GM21381 (cell line): ENCODE results near the gene KDM7A.
"Not testable (repeated sequence)": the region's sequence is repeated elsewhere in the genome, so short reads cannot be mapped to it uniquely, and the experiment has no call there.

Source experiments
- ATAC-seq: cut with Tn5 transposase; IDR thresholded peaks from one replicate; pipeline ENCODE4 v1.9.1; 2021; ENCODE audit warnings: mild to moderate bottlenecking, moderate library complexity; ENCODE audit not compliant: unreplicated experiment

The KDM7A gene

DNA sequence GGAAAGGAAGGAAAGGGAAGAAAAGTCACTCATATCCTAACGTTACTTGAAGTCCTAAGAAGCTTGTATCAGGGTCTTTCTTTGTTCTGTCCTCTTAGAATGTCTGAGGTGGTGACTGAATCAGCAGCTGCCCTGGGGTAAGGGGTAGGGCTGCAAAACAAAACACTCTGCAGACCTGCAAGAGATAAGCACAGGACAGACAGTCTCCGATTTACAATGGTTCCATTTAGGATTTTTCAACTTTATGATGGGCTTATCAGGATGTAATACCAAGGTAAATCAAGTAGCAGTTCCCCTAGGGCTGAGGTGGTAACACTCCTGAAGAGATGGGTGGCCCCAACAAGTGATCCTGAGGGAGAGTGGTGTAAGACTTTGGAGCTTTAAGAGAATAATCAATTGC is 16.5 kb downstream of the KDM7A start:
- ATAC-seq = no peak

DNA sequence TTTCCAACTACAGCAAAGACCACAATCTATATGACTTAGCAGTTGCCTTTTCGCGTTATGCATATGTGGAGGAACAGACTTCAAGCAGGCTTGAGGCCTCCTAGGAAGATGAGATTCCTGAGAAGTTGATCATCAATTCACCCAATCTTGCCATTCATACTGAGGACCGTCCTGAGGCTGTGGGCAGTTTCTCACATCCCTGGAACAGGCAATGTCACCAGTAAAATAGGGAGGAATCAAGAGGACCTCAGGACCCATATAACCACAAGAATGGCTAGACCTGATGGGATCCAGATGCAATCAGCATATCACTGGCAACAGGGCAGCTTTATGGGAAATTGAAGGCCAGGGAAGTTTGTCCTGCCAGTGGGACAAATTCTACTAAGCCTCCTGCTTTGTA is 17.3 kb downstream of the KDM7A start:
- no peak for ATAC-seq

DNA sequence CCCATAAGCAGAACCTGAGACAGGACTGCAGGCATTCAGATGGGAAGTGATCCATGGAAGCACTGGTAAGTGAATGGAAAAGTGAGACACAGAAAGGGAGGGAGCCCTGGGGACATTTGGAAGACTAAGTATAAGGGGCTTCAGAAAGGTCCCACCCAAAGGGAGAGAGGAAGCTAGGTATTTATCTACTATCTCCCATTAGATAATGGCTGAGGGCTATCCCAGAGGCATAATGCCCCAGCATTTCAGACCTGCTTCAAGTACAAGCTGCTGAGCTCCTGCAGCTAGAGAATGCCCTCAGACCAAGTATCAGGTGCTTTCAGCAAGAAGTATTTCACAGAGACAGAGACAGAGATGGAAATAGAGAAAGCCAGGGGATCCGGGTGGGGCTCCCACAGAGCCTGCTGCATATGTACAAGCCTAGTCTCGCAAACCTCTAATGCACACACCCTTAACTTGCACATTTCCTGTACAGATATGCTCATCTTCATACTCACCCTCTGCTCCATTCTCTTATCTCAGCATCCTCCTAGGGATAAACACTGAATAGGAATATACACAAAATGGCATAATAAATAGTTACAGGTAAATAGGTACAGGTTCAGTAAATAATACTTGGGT is 20.2 kb downstream of the KDM7A start:
- no peak for ATAC-seq

DNA sequence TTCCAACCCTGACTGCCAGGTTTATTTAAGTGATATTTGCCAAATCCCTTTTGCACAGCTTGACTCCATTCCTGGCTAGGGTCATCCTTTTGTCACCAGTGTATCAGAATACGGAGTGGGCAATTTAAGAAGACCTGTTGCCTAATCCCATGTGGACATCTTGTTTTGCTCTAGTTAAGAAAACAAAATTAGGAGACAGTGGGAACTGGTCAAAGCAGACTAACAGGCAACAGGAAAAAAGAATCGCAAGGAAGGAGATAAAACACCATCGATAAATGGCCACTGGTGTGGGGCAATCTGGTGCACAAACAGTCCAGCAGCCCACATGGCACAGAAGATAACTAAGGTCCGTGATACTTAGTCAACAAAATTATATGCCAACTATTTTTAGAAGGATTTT is 21.4 kb downstream of the KDM7A start:
- ATAC-seq = no peak

DNA sequence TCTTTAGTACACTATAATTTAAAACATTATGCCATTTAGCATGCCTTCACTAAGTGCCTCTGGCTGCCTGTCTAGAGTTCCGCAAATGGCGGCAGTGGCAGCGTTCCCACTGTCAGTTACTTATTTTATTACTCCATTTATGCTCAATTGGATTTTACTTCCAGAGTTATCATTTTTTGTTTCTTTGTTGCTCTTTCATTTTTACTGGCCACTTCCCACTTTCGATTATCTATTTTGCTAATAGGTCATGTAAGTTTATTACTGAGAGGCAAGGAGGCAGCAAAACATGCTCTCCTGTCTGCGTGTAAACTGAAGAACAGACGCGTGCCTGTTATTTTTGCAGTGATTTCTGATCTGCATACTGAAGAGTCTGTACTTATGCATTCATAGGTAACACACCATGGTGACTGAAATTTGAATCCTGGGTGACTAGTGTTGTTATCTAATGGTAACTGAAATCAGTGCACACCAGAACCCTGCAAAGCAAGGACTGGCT is 23.1 kb downstream of the KDM7A start:
- ATAC-seq = no peak

DNA sequence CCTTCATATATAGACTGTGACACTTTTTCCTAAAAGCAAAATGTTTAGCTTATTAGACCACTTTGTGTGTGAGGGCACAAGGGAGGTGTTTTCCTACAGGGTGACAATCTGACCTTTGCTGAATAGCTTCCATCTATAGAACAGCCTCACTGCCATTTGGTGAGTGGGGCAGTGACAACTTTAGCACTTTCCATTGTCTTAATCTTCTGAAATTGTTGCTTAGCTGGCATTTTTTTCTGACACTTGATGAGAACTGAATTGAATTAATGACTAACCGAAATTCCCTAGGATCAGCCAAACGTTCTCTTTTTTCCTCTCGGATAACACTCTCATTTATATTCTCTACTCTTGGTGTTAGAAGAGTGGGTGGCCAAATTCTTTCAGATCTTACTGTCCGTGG is 30.2 kb downstream of the KDM7A start:
- ATAC-seq = no peak

DNA sequence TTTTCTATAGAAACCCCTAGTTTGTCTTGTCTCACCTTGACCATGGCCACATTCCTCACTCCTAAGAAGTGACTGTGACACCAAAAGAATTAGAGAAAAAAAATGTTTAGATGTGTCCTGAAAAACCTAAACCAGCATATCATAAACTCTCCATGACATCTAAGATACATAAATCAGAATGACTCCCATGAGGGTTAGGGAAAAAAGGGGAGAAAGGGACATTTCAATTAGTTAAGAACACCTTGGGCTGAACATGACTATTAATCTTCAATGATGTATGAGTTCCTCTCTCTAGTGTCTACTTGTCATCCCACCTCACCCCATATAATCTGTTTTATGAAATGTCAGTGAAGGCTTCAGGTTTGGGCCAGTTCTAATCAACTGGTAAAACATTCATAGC is 31.1 kb downstream of the KDM7A start:
- ATAC-seq = no peak

DNA sequence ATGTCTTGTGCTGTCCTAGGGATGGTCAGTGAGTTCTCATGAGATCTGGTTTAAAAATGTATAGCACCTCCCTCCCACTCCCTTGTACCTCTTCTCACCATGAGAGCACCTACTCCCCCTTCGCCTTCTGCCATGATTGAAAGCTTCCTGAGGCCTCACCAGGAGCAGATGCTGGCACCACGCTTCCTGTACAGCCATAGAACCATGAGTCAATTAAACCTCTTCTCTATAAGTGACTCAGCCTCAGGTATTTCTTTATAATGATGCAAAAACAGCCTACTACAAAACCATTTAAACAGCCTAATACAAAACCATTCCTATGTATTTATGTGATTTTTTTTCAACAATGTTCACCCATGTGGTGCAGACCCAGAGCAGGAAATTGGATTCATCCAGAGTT is 32.0 kb downstream of the KDM7A start:
- no peak for ATAC-seq

DNA sequence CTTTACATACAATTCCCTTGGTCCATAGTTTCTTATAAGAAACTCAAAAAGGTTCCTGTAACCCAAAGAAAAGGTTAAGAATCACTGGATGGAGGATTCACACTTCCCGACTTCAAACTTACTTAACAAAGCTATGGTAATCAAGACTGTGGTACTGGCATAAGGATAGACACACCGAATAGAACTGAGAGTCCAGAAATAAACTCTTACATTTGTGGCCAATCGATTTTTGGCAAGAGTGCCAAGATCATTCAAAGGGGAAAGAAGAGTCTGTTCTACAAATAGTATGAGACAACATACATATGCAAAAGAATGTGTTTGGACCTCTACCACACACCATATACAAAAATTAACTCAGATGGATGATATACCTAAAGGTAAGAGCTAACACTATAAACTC is 32.8 kb downstream of the KDM7A start:
- ATAC-seq = no peak

DNA sequence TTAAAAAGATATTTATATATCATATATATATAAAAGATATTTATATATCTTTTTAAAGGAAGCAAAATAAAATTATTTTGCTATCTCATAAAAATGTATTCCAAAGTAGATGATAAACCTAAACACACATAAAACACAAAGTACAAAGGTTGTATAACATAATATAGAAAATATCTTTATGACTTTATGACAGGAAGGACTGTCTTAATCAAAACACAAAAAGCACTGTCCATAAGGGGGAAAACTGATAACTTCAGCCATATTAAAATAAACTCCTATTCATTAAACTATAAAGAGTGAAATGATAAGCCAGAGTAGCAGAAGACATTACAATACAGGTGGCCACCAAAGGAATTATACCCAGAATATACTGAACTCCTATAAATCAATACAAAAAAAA is 34.8 kb downstream of the KDM7A start:
- no peak for ATAC-seq

DNA sequence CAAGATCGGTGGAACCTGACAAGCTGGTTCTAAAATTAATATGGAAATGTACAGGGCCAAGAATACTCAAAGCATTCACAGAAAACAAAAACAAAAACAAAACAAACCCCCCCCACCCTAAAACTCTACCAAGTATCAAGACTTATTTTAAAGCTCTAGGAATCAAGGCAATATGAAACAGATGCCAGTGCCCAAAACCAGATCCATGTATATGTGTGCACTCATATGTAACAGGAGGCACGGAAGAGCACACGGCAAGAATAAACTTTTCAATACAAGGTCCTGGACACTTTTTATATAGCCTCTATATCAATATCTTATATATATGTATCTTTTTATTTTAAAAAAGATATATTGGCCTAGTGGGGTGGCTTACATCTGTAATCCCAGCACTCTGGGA is 35.5 kb downstream of the KDM7A start:
- no peak for ATAC-seq

DNA sequence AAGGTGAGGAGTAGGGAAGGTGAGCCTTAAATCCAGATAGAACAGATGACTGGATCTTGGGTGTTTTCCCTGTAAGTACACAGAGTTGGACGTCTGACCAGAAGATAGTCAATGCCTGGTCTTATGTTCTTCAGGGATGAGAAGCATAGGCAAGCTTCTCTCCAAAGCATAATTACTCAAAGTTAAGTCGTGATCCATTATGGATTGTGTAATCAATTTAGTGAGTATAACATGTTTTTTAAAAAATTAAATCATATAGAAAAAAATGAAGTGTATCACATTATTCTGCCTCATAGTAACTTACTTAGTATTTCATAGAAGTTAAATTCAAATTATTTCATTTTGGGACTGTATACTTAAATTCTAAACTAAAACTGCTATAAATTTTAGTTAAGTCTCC is 39.7 kb downstream of the KDM7A start:
- no peak for ATAC-seq

DNA sequence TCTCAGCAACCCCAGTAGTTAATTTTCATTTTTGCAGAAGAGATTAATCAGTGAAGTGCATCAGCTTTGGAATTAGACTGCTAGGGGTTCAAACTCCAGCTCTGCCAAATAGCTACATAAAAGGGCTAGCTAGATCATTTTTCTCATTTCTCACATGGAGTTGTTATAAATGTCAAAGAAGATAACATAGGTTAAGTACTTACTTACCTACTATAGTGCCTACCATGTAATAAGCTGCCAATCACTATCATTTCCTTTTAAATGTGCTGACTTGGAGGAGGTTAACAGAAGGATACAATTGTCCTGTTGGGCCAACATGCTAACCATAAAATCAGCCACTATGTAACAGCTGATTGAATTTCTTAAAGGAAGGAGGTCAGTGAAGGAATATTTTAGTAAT is 40.7 kb downstream of the KDM7A start:
- ATAC-seq = no peak

DNA sequence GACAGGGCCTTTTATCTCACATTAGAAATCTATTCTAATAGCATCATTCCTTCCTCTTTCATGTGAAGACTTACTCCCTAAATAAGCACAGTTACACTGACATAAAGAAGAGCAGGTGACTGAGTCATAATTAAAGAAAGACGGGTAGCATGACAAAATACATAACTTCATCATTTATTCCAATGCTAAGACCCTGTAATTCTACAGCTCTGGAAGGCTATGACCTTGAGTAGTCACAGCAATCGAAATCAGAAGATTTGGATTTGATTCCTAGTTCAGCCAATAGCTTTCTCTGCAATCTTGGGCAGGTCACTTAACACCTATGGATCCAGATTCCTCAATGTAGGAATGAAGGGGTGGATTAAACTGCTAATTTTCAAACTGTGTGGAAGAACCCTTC is 42.7 kb downstream of the KDM7A start:
- no peak for ATAC-seq

DNA sequence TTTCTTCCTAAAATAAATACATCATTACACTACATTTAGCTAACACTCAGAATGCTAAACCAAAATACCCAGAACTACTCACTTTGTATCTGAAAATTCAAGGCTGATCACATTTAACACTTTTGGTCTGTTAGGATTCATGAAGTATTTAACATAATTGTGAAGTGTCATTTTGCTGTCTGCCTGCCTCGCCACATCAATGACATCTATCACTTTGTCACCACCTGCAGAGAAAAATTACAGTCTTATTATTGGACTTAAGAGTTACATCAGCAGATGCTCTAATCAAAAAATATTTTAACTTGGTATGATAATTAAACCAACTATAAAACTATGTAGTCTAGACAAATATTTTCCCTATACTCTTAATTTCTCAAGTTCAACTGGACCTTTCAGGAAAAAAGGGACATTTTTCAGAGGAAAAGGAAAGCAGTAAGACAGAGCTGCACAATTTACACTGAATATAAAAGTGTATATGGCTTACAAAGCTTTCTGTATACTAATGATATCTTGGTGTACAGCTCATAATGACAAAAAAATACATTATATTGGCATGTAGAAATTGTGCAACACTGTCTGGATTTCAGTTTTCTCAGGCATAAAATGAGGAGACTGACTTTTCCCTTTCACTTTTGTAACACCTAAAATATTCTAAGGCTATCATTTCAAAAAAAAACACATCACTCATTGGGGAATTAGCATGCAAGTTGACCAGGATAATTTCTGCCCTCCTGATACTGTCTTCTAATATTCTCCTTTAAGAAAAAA is 49.2 kb downstream of the KDM7A start:
- ATAC-seq = no peak

DNA sequence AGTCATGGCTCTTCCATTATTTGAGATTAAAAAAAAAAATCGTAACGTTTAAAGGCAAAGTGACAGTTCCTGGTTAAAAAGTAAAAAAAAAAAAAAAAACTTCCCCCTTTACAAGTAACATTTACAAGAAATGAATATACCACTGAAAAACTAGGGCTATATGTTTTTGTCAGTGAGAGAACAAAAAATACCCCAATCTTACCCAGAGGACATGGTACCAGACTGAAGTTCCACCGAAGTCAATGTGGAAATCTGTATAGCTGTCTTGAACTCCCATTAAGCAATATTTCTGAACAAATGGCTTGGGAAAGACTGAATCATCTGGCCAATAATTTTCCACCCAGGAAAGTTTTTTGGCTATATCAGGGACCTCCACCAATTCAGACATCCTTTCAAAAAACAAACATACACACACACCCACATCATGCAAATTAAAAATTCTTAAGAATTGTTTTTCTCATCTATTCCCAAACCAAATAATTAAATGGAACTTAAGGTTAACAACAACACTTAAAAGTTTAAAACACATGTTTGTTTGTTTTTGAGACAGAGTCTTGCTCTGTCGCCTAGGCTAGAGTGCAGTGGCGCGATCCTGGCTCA is 50.2 kb downstream of the KDM7A start:
- no peak for ATAC-seq

DNA sequence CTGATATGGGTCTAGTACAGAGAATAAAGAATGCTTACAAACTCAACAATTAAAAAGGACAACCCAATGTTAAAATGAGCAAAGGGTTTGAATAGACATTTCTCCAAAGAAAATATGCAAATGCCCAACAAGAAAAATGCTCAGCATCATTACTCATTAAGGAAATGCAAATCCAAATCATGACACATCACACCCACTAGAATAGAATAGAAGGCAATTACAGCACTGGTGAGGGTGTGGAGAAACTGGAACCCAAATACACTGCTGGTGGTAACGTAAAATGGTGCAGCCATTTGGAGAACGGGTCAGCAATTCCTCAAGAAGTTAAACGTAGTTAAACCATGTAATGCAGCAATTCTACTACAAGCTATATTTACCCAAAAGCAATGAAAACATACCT is 53.8 kb downstream of the KDM7A start:
- no peak for ATAC-seq

DNA sequence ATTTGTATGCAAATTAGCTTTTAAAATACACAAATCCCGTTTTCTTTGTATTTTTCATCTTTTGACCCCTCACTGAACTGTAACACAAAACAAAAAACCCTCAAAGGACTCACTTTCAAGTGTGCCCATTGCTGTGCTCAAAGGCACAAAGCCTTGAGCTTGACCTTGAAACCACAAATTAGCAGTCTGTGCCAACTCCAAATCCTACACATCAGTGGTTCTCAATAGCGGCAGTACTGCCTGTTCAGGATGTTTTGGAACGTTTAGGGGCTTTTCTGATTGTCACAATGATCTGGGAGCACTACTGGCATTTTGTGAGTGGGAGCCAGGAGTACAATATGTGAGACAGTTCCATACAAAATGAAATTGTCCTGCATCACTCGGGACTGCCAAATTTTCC is 55.5 kb downstream of the KDM7A start:
- ATAC-seq = no peak

DNA sequence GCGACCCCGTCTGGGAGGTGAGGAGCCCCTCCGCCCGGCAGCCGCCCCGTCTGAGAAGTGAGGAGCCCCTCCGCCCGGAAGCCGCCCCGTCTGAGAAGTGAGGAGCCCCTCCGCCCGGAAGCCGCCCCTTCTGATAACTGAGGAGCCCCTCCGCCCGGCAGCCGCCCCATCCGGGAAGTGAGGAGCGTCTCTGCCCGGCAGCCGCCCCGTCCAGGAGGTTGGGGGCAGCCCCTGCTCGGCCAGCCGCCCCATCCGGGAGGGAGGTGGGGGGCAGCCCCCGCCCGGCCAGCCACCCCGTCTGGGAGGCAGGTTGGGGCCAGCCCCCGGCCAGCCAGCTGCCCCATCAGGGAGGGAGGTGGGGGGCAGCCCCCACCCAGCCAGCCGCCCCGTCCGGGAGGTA is 62.0 kb downstream of the KDM7A start:
- not testable (repeated sequence) for ATAC-seq

DNA sequence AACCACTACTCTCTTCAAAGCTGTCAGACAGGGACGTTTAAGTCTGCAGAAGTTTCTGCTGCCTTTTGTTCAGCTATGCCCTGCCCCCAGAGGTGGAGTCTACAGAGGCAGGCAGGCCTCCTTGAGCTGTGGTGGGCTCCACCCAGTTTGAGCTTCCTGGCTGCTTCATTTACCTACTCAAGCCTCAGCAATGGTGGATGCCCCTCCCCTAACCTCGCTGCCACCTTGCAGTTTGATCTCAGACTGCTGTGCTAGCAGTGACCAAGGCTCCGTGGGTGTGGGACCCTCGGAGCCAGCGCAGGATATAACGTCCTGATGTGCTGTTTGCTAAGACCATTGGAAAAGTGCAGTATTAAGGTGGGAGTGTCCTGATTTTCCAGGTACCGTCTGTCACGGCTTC is 68.0 kb downstream of the KDM7A start:
- not testable (repeated sequence) for ATAC-seq

DNA sequence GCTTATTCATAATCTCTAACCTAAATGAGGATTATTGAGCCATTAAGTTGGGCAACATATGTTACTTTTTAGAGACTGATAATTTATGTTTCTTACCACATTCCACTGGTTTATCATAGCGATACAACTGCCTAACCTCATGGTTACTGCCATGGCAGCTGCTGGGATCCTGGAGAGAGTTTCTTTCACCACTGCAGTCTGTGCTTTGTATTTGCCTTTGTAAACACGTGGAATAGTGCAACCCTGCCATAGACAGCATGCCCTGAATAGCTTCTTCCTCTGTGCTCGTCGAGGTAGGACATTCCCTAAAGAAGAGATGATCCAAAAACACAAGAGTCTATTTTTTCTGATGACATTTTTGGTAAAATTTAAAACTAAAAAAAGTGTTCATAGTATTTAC is 80.3 kb downstream of the KDM7A start:
- no peak for ATAC-seq

DNA sequence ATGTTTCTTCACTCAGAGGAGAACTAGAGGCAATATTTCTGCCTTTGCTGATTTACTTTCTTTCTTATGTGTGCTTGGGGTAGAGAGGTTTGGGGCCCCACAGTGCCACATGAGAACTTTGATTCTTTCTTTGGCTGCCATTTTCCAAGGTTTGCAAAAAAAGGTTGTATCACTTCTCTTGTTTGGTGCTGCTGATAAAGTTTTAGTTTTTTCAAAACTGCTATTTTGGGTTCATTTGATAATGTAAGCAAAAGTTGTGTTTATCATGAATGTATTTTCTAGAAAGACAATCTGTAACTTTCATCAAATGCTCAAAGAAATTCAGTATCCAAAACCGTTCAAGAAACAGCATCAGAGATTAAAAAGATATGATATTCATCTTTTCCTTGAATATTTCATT is 83.4 kb downstream of the KDM7A start:
- ATAC-seq = no peak
